ENCODE results near the gene MYO19. TPM values are rescaled to one million over a fixed set of nuclear protein-coding genes. Genes with fewer than 3 reads are reported as not detected.

The MYO19 gene, protein sequence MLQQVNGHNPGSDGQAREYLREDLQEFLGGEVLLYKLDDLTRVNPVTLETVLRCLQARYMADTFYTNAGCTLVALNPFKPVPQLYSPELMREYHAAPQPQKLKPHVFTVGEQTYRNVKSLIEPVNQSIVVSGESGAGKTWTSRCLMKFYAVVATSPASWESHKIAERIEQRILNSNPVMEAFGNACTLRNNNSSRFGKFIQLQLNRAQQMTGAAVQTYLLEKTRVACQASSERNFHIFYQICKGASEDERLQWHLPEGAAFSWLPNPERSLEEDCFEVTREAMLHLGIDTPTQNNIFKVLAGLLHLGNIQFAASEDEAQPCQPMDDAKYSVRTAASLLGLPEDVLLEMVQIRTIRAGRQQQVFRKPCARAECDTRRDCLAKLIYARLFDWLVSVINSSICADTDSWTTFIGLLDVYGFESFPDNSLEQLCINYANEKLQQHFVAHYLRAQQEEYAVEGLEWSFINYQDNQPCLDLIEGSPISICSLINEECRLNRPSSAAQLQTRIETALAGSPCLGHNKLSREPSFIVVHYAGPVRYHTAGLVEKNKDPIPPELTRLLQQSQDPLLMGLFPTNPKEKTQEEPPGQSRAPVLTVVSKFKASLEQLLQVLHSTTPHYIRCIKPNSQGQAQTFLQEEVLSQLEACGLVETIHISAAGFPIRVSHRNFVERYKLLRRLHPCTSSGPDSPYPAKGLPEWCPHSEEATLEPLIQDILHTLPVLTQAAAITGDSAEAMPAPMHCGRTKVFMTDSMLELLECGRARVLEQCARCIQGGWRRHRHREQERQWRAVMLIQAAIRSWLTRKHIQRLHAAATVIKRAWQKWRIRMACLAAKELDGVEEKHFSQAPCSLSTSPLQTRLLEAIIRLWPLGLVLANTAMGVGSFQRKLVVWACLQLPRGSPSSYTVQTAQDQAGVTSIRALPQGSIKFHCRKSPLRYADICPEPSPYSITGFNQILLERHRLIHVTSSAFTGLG
- total RNA-seq (2022; extraction: Qiagen RNA extraction; ENCODE audit: low read depth), result 56.6 to 64.4 TPM (median 60.5 TPM) in 5 replicates

DNA sequence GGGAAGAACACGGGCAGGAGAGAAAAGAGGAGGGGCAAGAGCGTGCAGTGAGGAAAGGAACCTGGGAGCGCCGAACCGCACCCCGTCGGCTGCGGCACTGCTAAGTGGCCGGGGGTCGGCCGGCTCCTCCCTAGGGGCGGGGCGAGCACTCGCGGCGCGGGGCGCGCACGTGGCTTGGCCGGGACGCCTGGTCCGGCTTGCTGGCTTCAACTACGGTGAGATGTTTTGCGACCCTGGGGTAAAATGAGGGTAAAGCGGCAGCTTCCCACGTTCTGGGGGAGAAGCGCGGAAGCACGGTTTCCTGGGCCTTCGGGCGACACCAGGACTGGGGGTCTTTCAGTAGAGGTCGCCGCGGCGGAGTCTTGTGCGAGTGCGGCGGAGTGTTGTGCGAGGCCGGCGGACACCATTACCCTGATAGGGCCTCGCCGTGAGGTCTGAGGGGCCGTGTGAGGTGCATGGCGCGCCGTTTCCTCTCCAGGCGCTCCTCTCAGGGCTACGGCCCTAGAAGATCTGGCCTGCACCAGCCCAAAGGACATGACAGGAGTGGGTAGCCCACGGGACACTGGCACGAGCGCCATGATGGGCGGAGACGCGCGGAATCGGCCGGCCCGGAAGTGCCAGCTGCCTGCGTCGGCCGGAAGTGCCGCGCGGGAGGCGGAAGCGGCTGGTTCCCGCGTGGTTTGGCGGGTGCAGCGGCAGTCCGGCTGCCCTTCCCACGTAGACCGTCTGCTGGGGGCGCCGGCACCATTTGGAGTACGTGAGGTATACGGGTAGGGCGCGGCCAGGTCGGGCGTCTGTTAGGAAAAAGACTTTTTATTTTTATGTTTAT, at the start of gene MYO19, which contains the start of gene PIGW:
MYO19 (minus strand) TSS at position 29 of the 829 bp plus-strand sequence. CDS start 2,330 bp downstream, outside the sequence.
PIGW (plus strand) TSS at position 148 of the 829 bp plus-strand sequence. CDS start 2,115 bp downstream, outside the sequence.

GRCh38 chr17:36544307-36545076, 9.8 kb upstream of the MYO19 start, which contains the start of gene GGNBP2:
GGNBP2 (plus strand) TSS chr17:36544919; CDS start chr17:36545725, 806 bp downstream.

DNA sequence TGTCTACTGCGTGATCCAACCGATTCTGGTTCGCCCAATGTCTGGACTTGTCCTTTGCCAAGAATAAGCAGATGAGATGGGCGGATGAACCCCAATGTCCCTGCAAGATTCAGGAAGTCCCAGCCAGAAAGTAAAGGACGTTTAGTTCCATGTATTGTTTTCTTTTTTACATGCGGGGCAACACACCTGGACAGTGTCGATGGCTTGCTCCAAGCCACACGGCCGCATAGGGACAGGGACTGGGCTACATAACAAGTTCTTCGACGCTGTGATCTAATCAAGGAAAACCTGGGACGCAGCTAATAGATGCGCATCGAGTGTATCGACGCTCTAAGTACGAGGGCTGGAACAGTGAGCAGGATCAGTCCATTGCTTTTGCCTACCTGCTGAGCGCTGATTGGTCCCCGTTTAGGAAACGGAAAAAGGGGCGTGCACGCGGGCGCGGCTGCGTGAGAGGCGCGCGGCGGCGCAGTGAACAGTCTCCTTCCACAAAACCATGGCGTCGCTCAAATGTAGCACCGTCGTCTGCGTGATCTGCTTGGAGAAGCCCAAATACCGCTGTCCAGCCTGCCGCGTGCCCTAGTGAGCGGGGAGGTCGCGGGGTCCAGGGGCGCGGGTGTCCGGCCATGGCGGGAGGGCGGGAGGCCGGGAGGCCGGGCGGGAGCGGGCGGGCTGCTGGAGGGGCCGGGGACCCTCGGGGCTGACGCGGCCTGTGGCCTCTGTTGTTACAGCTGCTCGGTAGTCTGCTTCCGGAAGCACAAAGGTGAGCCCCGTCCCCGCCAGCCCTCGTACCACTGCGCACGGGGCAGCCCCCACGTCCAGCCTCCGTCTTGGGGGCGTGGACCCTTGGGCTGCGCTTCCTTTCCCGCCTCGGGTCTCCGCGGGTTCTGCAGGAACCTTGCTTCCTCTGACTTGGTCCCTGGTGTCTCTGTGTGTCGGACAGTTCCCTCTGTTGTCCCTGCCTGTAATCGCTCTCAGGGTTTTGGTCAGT, 48.2 kb downstream of the MYO19 start, which contains the start of gene ZNHIT3:
ZNHIT3 (plus strand) TSS at position 478 of the 991 bp plus-strand sequence; CDS start at position 497, 19 bp downstream.

Other genes starting within 250 kb of the MYO19 start
- gene TBC1D3G, start 211.0 kb downstream of the MYO19 start, total RNA-seq (2022; extraction: Qiagen RNA extraction; ENCODE audit: low read depth), result not detected in 5 replicates
- not detected in 5 replicates for gene TBC1D3H, start 146.4 kb downstream of the MYO19 start, total RNA-seq (2022; extraction: Qiagen RNA extraction; ENCODE audit: low read depth)
- 83.1 to 86.9 TPM (median 83.9 TPM) in 5 replicates for gene ZNHIT3, start 48.2 kb downstream of the MYO19 start, total RNA-seq (2022; extraction: Qiagen RNA extraction; ENCODE audit: low read depth)
- 24.2 to 28.7 TPM (median 25.2 TPM) in 5 replicates for gene PIGW, start 119 bp upstream of the MYO19 start, total RNA-seq (2022; extraction: Qiagen RNA extraction; ENCODE audit: low read depth)
- gene GGNBP2, start 10.1 kb upstream of the MYO19 start, total RNA-seq (2022; extraction: Qiagen RNA extraction; ENCODE audit: low read depth), result 54.9 to 64.1 TPM (median 57.5 TPM) in 5 replicates
- 6.8 to 9.8 TPM (median 9.0 TPM) in 5 replicates for gene DHRS11, start 57.0 kb upstream of the MYO19 start, total RNA-seq (2022; extraction: Qiagen RNA extraction; ENCODE audit: low read depth)
- 14.0 to 22.2 TPM (median 20.6 TPM) in 5 replicates for gene MRM1, start 66.7 kb upstream of the MYO19 start, total RNA-seq (2022; extraction: Qiagen RNA extraction; ENCODE audit: low read depth)

Data from A549 treated with CpdA at 1 μM for 4 hours (cell line).